Psoas muscle (tissue), 8 donors: ENCODE measurements around the gene TMA7. TPM values are rescaled to one million over a fixed set of nuclear protein-coding genes. Genes with fewer than 3 reads are reported as not detected.
A peak's percentile ranks its signal among the peaks of the same experiment; 100 is the strongest.
"Not testable (repeated sequence)": the region's sequence is repeated elsewhere in the genome, so short reads cannot be mapped to it uniquely, and the experiment has no call there.

ENCODE experiments used
- ATAC-seq, 4 donors: fragments of 200-7000 bp; cut with Tn5 transposase; one replicate each; pipeline ENCODE4 v1.9.1; 2020; ENCODE audit warnings: moderate library complexity in 3 of 4, mild to moderate bottlenecking in 2 of 4
- DNase-seq, 2 donors: peaks; one replicate each; pipeline ENCODE4 v3.0.0-alpha.2; 2020
- H3K27ac ChIP-seq: fragments of 200-600 bp; one replicate; pipeline ENCODE4 v1.8.0; 2022
- H3K27me3 ChIP-seq, 3 donors: fragments of 200-600 bp in 1 of 3; one replicate each; pipeline versions ENCODE4 v1.6.1 to v1.8.0; 2013 to 2022; ENCODE audit warnings: low read length in 2 of 3, mild to moderate bottlenecking in 2 of 3, moderate library complexity in 1 of 3; ENCODE audit not compliant: insufficient read depth in 3 of 3
- H3K36me3 ChIP-seq, 2 donors: fragments of 200-600 bp in 1 of 2; one replicate each; pipeline versions ENCODE4 v1.6.1 to v1.8.0; 2013 to 2022; ENCODE audit warnings: low read depth in 1 of 2, mild to moderate bottlenecking in 1 of 2, moderate library complexity in 1 of 2; ENCODE audit not compliant: insufficient read depth in 1 of 2
- H3K4me1 ChIP-seq: fragments of 200-600 bp; one replicate; pipeline ENCODE4 v1.8.0; 2022
- H3K4me3 ChIP-seq: fragments of 200-600 bp; one replicate; pipeline ENCODE4 v1.8.0; 2022; ENCODE audit warnings: mild to moderate bottlenecking
- H3K9me3 ChIP-seq: fragments of 200-600 bp; one replicate; pipeline ENCODE4 v1.8.0; 2022
- WGBS, 3 donors: extraction: QIAGEN DNeasy Blood & Tissue Kit; methylation state at CpG; one replicate each; pipeline versions ENCODE4 v1.1.6 to v1.1.7; 2013; 5-methylcytosine and 5-hydroxymethylcytosine counted together
- intact Hi-C, 2 donors: fragments of 100-400 bp; cut with DNase I; formaldehyde crosslinking; loops; one replicate each; pipeline versions ENCODE4 v1.11.0 to v1.14.2; 2022
- polyA plus RNA-seq, 3 donors: library from polyadenylated mRNA; stranded (reverse); fragments of 200-250 nt; gene quantifications; one replicate each; pipeline ENCODE4 v1.2.3, GENCODE V29; 2013
- total RNA-seq, 4 donors: library from RNA; stranded (reverse); fragmentation: NEBNext Ultra II Directional in 2 of 4; extraction: Animal tissue kit (Norgen Biotek cat#: 25700) in 2 of 4; gene quantifications; one replicate each; pipeline versions ENCODE4 v1.2.1 to v1.2.4, GENCODE V29; 2021 to 2023
- TF ChIP-seq, protein P1 (sequence below): fragments of 200-600 bp; IDR thresholded peaks from one replicate; pipeline ENCODE4 v1.8.0; 2022; ENCODE audit warnings: antibody characterized with exemption
- donor health status: healthy with polysubstance abuse.
- donor health status: DM: no; HTN: no; CAD: no; lungs with moderate emphysema.
- donor health status: Bipolar disorder and iron deficiency.
- donor health status: healthy.
- donor health status: DM: yes; HTN: yes; CAD: no.
- donor health status: DM: no; HTN: no; CAD: no.
- donor health status: DM: no; HTN: no; CAD: no.
- donor health status: DM: yes; HTN: yes; CAD: no.

Gene TMA7
- total and polyA plus RNA-seq, 7 donors, result 156 to 342 (median 218) TPM

DNA sequence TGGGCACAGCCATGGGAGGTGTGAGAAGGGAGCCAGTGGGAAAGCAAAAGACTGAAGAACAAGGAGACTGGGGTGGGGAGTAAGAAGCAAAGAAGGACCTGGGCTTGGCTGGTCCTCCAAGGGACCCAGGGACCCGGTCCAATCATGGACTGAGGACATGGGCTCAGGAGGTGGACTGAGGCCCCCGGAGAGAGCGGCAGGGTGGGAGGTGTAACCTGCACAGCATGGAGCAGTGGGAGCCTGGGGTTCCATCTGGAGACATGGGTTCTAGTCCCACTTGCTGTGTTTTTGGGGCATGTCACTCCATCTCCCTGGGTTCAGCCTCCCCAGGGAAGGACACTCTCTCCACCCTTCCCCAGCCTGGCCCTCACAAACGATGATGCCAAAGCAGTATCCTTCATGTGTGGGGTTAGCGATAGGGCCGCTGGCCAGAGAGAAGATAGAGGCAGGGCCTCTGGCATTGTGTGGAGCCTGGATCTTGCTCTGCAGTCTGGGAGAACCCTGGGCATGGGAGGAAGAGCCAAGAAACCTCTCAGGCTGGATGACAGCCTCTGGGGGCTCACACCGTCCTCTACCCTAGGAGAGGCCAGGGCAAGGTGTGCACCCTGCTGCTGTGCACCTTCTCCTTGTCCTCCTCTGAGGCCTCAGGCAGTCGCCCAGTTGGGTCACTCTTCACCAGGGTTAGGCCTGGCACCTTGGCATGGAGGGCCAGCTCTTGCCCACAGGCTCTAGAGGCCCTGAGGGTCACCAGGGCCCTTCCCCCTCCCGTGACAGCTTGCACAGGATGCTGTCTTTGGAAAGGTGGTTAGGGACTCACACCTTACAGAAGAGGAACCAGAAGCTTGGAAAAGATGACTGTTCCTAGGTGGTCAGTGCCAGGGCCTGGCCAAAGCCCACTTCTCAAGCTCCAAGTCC, 42.0 kb upstream of the TMA7 start:
- no peak for ATAC-seq
- 67 to 75% (median 73%) methylated on average over 9 of the region's 9 CpGs for WGBS, 3 donors
- no peaks in the 10 kb centered on the region for H3K4me1 ChIP-seq
- H3K36me3 ChIP-seq, result no peaks in the 10 kb centered on the region
- no peak overlapping the region for H3K27ac ChIP-seq
- H3K27me3 ChIP-seq, result peaks cover 0 to 5% (median 0%) of the 10 kb centered on the region in 3 donors
- no peaks in the 10 kb centered on the region for H3K9me3 ChIP-seq
- no peak overlapping the region for H3K4me3 ChIP-seq
- no peak for DNase-seq
- intact Hi-C loops, result loop anchor here in 1 of 2 donors (5.0 kb wide), 1 partner anchor 126 kb away; no protein-coding TSS in a partner anchor
- TF ChIP-seq, protein P1, sequence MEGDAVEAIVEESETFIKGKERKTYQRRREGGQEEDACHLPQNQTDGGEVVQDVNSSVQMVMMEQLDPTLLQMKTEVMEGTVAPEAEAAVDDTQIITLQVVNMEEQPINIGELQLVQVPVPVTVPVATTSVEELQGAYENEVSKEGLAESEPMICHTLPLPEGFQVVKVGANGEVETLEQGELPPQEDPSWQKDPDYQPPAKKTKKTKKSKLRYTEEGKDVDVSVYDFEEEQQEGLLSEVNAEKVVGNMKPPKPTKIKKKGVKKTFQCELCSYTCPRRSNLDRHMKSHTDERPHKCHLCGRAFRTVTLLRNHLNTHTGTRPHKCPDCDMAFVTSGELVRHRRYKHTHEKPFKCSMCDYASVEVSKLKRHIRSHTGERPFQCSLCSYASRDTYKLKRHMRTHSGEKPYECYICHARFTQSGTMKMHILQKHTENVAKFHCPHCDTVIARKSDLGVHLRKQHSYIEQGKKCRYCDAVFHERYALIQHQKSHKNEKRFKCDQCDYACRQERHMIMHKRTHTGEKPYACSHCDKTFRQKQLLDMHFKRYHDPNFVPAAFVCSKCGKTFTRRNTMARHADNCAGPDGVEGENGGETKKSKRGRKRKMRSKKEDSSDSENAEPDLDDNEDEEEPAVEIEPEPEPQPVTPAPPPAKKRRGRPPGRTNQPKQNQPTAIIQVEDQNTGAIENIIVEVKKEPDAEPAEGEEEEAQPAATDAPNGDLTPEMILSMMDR, result no peak

DNA sequence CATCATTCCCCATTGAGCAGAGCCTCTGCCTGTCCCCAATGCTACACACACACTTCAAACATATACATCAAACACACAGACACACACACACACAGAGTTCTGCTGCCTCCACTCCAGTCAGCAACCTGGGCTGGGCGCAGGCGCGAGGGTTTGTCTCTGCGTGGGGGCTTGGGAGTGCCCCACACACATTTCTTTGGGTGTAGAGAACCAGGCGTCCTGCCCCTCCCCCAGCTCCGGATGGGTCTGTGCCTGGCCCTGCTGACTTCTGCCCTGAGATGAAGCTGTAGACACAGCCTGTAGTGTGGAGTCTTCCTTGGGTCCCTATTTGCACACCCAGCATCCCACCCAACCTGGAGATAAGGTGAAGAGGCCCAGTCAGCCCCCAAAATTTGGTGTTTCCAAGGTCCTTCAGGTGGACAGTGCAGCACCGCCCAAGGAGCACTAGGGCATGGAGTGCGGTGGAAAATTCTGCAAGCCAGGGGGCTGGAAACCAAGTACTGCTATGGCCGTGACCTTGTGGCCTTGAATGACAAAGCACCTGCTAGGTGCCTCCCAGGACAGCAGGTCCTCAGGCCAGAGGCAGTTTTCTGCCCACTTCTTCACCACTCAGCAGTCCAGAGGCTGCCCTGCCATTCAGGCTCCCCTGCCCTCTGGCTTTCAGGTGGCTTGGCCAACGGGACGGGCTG, 41.2 kb upstream of the TMA7 start:
- WGBS, 3 donors, result 59 to 67% (median 62%) methylated on average over 11 of the region's 11 CpGs
- Histone ChIP-seq H3K36me3 (no peaks in the 10 kb centered on the region), H3K4me3 (no peak overlapping the region), H3K9me3 (no peaks in the 10 kb centered on the region), H3K27ac (no peak overlapping the region), H3K27me3 (peaks cover 0 to 5% (median 0%) of the 10 kb centered on the region in 3 donors), H3K4me1 (no peaks in the 10 kb centered on the region)
- DNase-seq (peak in 1 of 2 donors; percentile 9), ATAC-seq (no peak)
- TF ChIP-seq, protein P1, result no peak
- intact Hi-C loops, result loop anchor here in 1 of 2 donors (5.0 kb wide), 1 partner anchor 127 kb away; no protein-coding TSS in a partner anchor

DNA sequence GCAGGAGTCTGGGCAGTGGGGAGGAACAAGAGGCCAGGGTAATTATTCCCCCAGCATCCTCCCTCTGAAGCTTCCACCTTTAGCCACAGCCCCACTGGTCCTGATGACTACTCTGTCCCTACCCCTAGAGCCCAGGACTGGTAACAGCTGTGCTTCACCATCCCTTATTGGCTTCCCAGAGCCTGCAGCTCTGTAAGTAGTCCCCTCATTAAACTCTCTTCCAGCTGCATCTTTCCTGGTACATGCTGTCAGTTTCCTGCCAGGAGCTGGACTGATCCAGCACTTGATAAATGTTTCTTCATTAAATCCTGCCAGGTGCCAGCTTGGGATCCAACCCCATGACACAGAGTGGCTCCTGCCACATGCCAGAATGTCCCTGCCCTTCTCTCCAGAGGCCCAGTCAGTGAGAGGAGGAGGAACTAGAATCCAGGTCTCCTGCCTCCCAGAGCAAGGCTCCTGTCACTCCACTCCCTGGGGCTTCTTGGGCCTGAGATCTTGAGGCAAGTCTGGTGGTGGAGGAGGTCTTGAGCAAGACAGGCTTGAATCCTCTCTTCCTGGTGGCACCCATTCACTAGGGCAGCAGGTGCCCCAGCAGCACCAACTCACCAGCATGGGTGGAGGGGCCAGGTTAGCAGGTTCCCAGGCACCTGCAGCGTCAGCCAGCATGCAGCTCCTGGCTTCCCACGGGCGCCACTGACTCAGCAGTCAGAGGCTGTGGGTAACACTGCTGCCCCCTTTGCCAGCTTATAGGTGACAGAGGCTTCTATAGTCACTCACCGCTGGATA, 40.5 kb upstream of the TMA7 start:
- H3K36me3 ChIP-seq, result no peaks in the 10 kb centered on the region
- intact Hi-C loops, result loop anchor here in 1 of 2 donors (5.0 kb wide), 2 partner anchors 127 to 148 kb away; no protein-coding TSS in a partner anchor
- H3K4me3 ChIP-seq, result no peak overlapping the region
- H3K27me3 ChIP-seq, result peaks cover 0 to 5% (median 0%) of the 10 kb centered on the region in 3 donors
- H3K9me3 ChIP-seq, result no peaks in the 10 kb centered on the region
- whole genome bisulfite sequencing, 3 donors, result 66 to 76% (median 73%) methylated on average over 4 of the region's 4 CpGs
- no peak overlapping the region for H3K27ac ChIP-seq
- ATAC-seq (no peak), DNase-seq (peak in 1 of 2 donors; percentile 14)
- no peaks in the 10 kb centered on the region for H3K4me1 ChIP-seq
- TF ChIP-seq, protein P1, result no peak

DNA sequence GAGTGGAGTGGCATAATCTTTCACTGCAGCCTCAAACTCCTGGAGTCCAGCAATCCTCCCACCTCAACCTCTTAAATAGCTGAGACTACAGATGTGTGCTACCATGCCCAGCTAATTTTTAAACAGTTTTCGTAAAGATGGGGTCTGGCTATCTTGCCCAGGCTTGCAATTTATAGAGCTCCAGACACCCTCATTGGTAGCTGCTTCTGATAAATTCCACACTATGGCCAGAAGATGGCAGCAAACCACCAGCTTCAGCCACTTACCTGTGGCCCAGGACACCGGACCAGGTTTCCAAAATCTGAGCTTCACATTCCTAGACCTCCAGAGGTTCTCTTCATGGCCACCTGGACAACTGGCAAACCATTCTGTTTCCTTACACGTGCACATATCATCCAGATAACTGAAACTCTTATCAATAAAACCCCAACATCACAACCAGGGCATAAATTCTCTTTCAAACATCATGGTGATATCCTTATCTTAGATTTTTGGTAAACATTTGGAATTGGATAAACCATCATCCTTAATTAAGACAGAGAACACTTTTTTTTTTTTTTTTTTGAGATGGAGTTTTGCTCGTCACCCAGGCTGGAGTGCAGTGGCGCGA, 39.1 kb upstream of the TMA7 start:
- H3K27me3 ChIP-seq, result peaks cover 0 to 5% (median 0%) of the 10 kb centered on the region in 3 donors
- DNase-seq, result peak; percentile 28 to 56
- intact Hi-C loops, result loop anchor here (1.0 to 5.0 kb wide), 3 partner anchors 33 to 146 kb away; no protein-coding TSS in a partner anchor
- H3K4me1 ChIP-seq, result no peaks in the 10 kb centered on the region
- TF ChIP-seq, protein P1, result peak; percentile 72
- peak; percentile 61 to 87 (median 68) for ATAC-seq
- no peaks in the 10 kb centered on the region for H3K9me3 ChIP-seq
- H3K27ac ChIP-seq, result no peak overlapping the region
- 60 to 62% (median 60%) methylated on average over 6 of the region's 6 CpGs for WGBS, 3 donors
- no peak overlapping the region for H3K4me3 ChIP-seq
- H3K36me3 ChIP-seq, result no peaks in the 10 kb centered on the region

DNA sequence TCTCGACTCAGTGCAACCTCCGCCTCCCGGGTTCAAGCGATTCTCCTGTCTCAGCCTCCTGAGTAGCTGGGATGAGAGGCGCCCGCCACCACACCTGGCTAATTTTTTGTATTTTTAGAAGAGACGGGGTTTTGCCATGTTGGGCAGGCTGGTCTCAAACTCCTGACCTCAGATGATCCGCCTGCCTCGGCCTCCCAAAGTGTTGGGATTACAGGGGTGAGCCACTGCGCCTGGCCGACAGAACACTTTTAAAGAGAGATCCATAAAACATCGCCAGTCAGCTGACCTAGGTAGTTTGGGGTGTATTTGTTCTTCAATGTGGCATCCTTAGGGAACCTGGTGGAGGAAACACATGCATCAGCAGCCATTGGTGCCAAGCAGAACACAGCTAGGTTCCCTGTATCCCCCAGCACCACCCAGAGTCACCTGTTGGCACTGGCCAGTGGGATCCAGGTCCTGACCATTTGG, 38.6 kb upstream of the TMA7 start:
- H3K4me1 ChIP-seq, H3K36me3 ChIP-seq, ATAC-seq, H3K9me3 ChIP-seq, H3K27ac ChIP-seq, H3K4me3 ChIP-seq, H3K27me3 ChIP-seq: not testable (repeated sequence)
- DNase-seq, result peak in 1 of 2 donors; percentile 4
- WGBS, 3 donors, result 84 to 93% (median 91%) methylated on average over 12 of the region's 12 CpGs
- intact Hi-C loops, result loop anchor here (1.0 to 5.0 kb wide), 3 partner anchors 33 to 146 kb away; no protein-coding TSS in a partner anchor
